GM13976 (cell line): ENCODE data around the gene NFATC3.

Source experiments
- DNase-seq: peaks from one replicate; pipeline ENCODE4 v3.0.0; 2012; ENCODE audit warnings: low spot score
- in situ Hi-C: fragments of 300-500 bp; cut with MboI; formaldehyde crosslinking; loops from one replicate; pipeline ENCODE4 v1.12.0; 2022; ENCODE audit warnings: low sequenced_read_pairs, mixed read lengths, inconsistent platforms; ENCODE audit not compliant: unreplicated experiment
- TF ChIP-seq, protein P1 (sequence below): IDR thresholded peaks from 2 replicates; pipeline ENCODE4 v1.5.1; 2012; ENCODE audit warnings: borderline replicate concordance, mild to moderate bottlenecking; ENCODE audit not compliant: insufficient read depth; ENCODE audit errors: extremely low read depth, missing control alignments, control extremely low read depth

The NFATC3 gene

DNA sequence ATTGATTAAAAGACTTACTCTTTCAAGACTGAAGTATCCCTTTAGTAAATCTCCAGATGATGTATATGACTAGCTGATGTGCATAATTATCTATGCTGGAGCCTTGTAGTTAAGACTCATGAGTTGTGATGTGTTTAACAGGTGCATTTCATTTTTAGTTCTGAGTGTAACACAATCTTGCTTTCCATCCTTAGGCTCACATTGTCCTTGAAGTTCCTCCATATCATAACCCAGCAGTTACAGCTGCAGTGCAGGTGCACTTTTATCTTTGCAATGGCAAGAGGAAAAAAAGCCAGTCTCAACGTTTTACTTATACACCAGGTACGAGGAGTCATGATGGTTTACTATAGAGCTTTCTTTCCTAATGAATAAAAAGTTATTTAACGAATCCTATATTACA lies 97.9 kb downstream of the NFATC3 start:
- TF ChIP-seq, protein P1, sequence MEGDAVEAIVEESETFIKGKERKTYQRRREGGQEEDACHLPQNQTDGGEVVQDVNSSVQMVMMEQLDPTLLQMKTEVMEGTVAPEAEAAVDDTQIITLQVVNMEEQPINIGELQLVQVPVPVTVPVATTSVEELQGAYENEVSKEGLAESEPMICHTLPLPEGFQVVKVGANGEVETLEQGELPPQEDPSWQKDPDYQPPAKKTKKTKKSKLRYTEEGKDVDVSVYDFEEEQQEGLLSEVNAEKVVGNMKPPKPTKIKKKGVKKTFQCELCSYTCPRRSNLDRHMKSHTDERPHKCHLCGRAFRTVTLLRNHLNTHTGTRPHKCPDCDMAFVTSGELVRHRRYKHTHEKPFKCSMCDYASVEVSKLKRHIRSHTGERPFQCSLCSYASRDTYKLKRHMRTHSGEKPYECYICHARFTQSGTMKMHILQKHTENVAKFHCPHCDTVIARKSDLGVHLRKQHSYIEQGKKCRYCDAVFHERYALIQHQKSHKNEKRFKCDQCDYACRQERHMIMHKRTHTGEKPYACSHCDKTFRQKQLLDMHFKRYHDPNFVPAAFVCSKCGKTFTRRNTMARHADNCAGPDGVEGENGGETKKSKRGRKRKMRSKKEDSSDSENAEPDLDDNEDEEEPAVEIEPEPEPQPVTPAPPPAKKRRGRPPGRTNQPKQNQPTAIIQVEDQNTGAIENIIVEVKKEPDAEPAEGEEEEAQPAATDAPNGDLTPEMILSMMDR = no peak
- DNase-seq = no peak
- in situ Hi-C loops = no loop called here

DNA sequence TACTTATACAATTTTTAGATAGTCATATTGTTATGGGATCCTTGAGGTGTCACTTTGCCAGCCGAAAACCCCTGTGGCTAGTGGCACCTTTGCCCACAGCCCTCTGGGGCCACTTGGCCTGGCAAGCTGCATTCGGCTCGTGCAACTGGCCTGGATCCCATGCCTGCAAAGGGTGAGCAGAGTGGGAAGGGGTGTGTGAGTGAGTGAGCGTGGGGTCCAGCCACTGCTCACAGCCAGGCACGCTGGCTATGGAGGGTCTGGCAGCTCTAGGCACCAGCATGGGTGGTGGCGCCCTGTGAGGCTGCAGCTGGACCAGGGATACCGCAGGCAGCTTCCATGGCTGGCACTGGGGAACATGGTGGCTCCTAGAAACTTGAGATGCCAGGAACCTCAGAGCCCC lies 101.7 kb downstream of the NFATC3 start:
- TF ChIP-seq, protein P1 = no peak
- in situ Hi-C loops = no loop called here
- no peak for DNase-seq

DNA sequence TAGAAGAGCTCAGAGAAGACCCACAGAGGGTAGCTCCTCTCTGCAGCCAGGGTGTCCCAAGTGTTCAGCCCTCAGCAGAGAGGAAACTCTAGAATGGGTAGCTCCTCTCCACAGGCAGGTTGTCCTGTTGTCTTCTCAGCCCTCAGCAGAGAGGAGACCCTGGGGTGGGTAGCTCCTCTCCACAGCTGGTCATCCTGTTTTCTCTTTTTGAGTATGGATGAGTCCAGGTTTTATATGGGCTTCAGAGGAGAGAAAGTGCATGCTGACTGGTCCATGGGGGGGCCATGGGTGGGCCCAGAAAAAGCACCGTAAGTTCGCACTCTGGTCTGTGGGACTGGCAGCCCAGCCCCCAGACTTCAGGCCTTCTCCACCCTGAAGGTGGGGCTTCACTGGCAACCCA lies 102.3 kb downstream of the NFATC3 start:
- in situ Hi-C loops = no loop called here
- TF ChIP-seq, protein P1 = no peak
- no peak for DNase-seq

DNA sequence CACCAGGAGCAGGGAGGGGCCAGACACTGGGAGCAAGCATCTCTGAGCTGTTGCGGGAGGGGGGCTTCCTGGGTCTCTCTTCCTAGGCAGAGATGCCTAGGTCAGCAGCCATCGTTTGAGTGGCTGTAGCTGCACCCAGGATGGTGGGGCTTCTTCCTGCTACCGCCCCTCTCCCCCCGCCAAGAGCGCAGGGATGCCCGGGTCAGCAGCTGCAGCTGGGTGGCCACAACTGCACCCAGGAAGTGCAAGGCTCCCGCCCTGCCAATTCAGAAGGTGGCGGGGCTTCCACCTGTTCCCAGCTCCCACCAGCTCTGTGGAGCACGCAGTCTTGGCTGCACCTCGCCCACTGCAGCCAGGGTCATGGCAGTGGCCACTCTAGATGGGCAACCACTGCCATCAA lies 103.0 kb downstream of the NFATC3 start:
- in situ Hi-C loops = no loop called here
- DNase-seq = no peak
- TF ChIP-seq, protein P1 = no peak

DNA sequence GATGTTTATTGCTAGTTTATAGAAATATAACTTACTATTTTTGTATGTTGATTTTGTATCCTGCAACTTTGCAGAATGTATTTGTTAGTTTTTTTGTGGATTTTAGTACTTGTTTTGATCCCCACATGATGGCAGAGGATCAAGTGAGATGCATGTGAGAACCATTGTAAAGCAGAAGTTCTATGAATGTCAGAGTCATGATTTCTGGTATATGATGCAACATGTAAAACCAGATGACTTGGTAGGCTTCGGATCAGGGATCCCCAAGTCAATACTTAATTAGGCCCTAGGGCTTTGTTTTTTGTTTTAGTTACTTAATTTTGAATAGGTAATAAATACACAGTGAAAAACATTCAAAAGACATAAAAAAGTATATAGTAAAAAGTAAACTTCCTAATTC lies 104.9 kb downstream of the NFATC3 start:
- in situ Hi-C loops = no loop called here
- no peak for DNase-seq
- TF ChIP-seq, protein P1 = no peak

DNA sequence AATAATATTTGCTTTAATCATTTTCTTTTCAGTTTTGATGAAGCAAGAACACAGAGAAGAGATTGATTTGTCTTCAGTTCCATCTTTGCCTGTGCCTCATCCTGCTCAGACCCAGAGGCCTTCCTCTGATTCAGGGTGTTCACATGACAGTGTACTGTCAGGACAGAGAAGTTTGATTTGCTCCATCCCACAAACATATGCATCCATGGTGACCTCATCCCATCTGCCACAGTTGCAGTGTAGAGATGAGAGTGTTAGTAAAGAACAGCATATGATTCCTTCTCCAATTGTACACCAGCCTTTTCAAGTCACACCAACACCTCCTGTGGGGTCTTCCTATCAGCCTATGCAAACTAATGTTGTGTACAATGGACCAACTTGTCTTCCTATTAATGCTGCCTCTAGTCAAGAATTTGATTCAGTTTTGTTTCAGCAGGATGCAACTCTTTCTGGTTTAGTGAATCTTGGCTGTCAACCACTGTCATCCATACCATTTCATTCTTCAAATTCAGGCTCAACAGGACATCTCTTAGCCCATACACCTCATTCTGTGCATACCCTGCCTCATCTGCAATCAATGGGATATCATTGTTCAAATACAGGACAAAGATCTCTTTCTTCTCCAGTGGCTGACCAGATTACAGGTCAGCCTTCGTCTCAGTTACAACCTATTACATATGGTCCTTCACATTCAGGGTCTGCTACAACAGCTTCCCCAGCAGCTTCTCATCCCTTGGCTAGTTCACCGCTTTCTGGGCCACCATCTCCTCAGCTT lies 105.8 kb downstream of the NFATC3 start:
- in situ Hi-C loops = no loop called here
- TF ChIP-seq, protein P1 = no peak
- no peak for DNase-seq
